CD4-positive, CD25-positive, alpha-beta regulatory T cell (primary cell): ENCODE results near the gene AFF3. TPM values are rescaled to one million over a fixed set of nuclear protein-coding genes. Genes with fewer than 3 reads are reported as not detected.
A peak's percentile ranks its signal among the peaks of the same experiment; 100 is the strongest.

Source experiments
- ATAC-seq, 2 donors: fragments of 150-1000 bp; cut with Tn5 transposase; one replicate each; pipeline ENCODE4 v1.10.0; 2021; ENCODE audit warnings: low read depth in 2 of 2, moderate number of reproducible peaks in 2 of 2, moderate library complexity in 1 of 2
- DNase-seq, 3 donors: peaks; one replicate each; pipeline versions ENCODE4 v3.0.0 to v3.0.0-alpha.2; 2012 to 2022; ENCODE audit warnings: mixed read lengths in 1 of 3
- H3K27ac ChIP-seq: one replicate; pipeline ENCODE4 v1.7.0; 2013; ENCODE audit warnings: mild to moderate bottlenecking, low read length; ENCODE audit not compliant: insufficient read depth, poor library complexity, severe bottlenecking
- H3K27me3 ChIP-seq: one replicate; pipeline ENCODE4 v1.7.0; 2013; ENCODE audit warnings: low read length; ENCODE audit not compliant: control insufficient read depth, insufficient read depth
- H3K36me3 ChIP-seq: one replicate; pipeline ENCODE4 v1.7.0; 2013; ENCODE audit warnings: mild to moderate bottlenecking, low read length, moderate library complexity; ENCODE audit not compliant: control insufficient read depth, insufficient read depth
- H3K4me1 ChIP-seq: 2 replicates; pipeline ENCODE4 v1.7.0; 2013; ENCODE audit warnings: mild to moderate bottlenecking, low read length; ENCODE audit not compliant: insufficient read depth, control insufficient read depth, poor library complexity, severe bottlenecking
- H3K4me3 ChIP-seq: one replicate; pipeline ENCODE4 v1.7.0; 2013; ENCODE audit warnings: low read depth, mild to moderate bottlenecking, low read length, moderate library complexity
- H3K9me3 ChIP-seq, 2 experiments: 1 replicate in 1 of 2; 2 replicates in 1 of 2; pipeline ENCODE4 v1.7.0; 2013; ENCODE audit warnings: low read length in 2 of 2, mild to moderate bottlenecking in 1 of 2, moderate library complexity in 1 of 2; ENCODE audit not compliant: control insufficient read depth in 2 of 2
- H3K27ac Mint-ChIP-seq, 3 donors: one replicate each; pipeline ENCODE4 v1.8.0; 2020 to 2022; ENCODE audit warnings: mild to moderate bottlenecking in 3 of 3, mixed read lengths in 3 of 3, moderate library complexity in 2 of 3
- H3K27me3 Mint-ChIP-seq: one replicate; pipeline ENCODE4 v1.8.0; 2022; ENCODE audit warnings: mild to moderate bottlenecking, mixed read lengths
- H3K36me3 Mint-ChIP-seq: one replicate; pipeline ENCODE4 v1.8.0; 2020; ENCODE audit warnings: mixed read lengths
- H3K4me1 Mint-ChIP-seq, 4 donors: one replicate each; pipeline ENCODE4 v1.8.0; 2020 to 2022; ENCODE audit warnings: mixed read lengths in 4 of 4, mild to moderate bottlenecking in 1 of 4
- H3K4me3 Mint-ChIP-seq, 4 donors: one replicate each; pipeline ENCODE4 v1.8.0; 2020 to 2022; ENCODE audit warnings: mild to moderate bottlenecking in 4 of 4, mixed read lengths in 4 of 4, moderate library complexity in 3 of 4
- H3K9me3 Mint-ChIP-seq, 7 donors: one replicate each; pipeline ENCODE4 v1.8.0; 2020 to 2022; ENCODE audit warnings: mixed read lengths in 7 of 7, mild to moderate bottlenecking in 3 of 7, moderate library complexity in 2 of 7
- polyA plus RNA-seq, 4 donors: library from polyadenylated mRNA; unstranded; fragments of 300-500 nt; fragmentation: Illumina TruSeq; gene quantifications; one replicate each; pipeline ENCODE4 v1.2.3, GENCODE V29; 2021
- total RNA-seq: library from RNA; stranded (reverse); gene quantifications from one replicate; pipeline ENCODE4 v1.2.3, GENCODE V29; 2022

AFF3 gene
- total and polyA plus RNA-seq, 5 donors from 2014 or later, result 0.82 to 10.1 (median 4.2) TPM

GRCh38 chr2:99562516-99562915 is 579.9 kb downstream of the AFF3 start:
- no peaks in the 10 kb centered on the region for H3K36me3 ChIP-seq
- H3K27ac ChIP-seq, result no peak overlapping the region
- peaks cover 4% of the 10 kb centered on the region for H3K36me3 Mint-ChIP-seq
- H3K9me3 ChIP-seq, result no peaks in the 10 kb centered on the region
- no peak overlapping the region for H3K4me3 ChIP-seq
- H3K4me1 ChIP-seq, result no peaks in the 10 kb centered on the region
- peaks cover 0 to 6% (median 0%) of the 10 kb centered on the region in 4 donors for H3K4me1 Mint-ChIP-seq
- ATAC-seq (no peak), DNase-seq (no peak)
- no peaks in the 10 kb centered on the region for H3K27me3 ChIP-seq
- no peak overlapping the region for H3K27ac Mint-ChIP-seq
- H3K4me3 Mint-ChIP-seq, result no peak overlapping the region
- H3K27me3 Mint-ChIP-seq, result peaks cover 6% of the 10 kb centered on the region
- H3K9me3 Mint-ChIP-seq, result no peaks in the 10 kb centered on the region

DNA sequence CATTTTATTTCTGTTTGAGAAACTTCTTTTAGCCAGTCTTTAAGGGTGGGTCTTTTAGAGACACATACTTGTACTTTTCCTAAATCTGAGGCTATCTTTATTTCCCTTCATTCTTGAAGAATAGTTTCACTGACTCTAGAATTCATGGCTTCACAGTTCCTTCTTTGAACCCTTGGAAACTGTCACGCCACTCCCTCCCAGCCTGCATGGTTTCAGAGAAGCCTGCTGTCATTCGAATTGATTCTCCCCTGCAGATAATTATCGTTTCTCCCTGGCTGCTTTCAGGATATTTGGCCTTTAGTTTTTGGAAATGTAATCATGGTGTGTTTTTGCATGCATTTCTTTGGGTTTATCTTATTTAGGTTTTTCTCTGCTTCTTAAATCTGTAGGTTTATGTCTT is 580.6 kb downstream of the AFF3 start:
- H3K4me3 Mint-ChIP-seq, result no peak overlapping the region
- H3K27me3 Mint-ChIP-seq, result peaks cover 6% of the 10 kb centered on the region
- Histone ChIP-seq H3K9me3 (no peaks in the 10 kb centered on the region), H3K4me1 (no peaks in the 10 kb centered on the region), H3K27me3 (no peaks in the 10 kb centered on the region), H3K4me3 (no peak overlapping the region), H3K36me3 (no peaks in the 10 kb centered on the region), H3K27ac (no peak overlapping the region)
- no peak for ATAC-seq
- peaks cover 0 to 6% (median 0%) of the 10 kb centered on the region in 4 donors for H3K4me1 Mint-ChIP-seq
- H3K27ac Mint-ChIP-seq, result no peak overlapping the region
- no peaks in the 10 kb centered on the region for H3K9me3 Mint-ChIP-seq
- no peaks in the 10 kb centered on the region for H3K36me3 Mint-ChIP-seq
- DNase-seq, result no peak

DNA sequence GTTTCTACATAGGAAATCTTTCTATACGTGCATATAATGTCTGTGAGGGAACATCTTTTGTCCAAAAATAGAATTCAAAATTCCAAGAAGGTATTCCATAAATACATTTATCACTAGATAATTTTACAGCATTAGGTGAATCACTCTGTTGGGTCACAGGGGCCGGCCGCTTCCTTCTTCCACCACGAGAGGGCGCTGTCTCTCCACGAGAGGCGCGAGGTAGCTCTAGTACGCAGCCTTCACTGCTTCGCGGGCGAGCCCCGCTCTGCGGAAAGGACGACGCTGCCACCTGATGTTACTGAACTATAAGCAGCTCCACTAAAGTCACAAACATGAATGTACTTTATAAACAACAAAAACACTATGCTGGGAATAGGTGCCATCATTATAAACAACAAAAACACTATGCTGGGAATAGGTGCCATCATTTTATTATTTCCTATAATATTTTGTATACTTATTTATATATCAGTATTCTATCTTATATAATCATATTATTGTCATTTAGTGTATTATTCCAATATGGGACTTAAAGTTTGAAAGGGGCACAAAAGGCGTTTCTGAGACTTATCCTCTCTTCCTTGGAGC is 583.2 kb downstream of the AFF3 start:
- peaks cover 0 to 6% (median 0%) of the 10 kb centered on the region in 4 donors for H3K4me1 Mint-ChIP-seq
- peaks cover 8% of the 10 kb centered on the region for H3K36me3 Mint-ChIP-seq
- DNase-seq (peak; percentile 60 to 73 (median 62)), ATAC-seq (peak; percentile 89 to 91)
- peak overlapping the region in 1 of 3 donors; percentile 54 for H3K27ac Mint-ChIP-seq
- Histone ChIP-seq H3K27ac (no peak overlapping the region), H3K27me3 (no peaks in the 10 kb centered on the region), H3K4me3 (no peak overlapping the region), H3K9me3 (no peaks in the 10 kb centered on the region), H3K36me3 (no peaks in the 10 kb centered on the region), H3K4me1 (no peaks in the 10 kb centered on the region)
- H3K27me3 Mint-ChIP-seq, result peaks cover 6% of the 10 kb centered on the region
- H3K4me3 Mint-ChIP-seq, result no peak overlapping the region
- H3K9me3 Mint-ChIP-seq, result no peaks in the 10 kb centered on the region

DNA sequence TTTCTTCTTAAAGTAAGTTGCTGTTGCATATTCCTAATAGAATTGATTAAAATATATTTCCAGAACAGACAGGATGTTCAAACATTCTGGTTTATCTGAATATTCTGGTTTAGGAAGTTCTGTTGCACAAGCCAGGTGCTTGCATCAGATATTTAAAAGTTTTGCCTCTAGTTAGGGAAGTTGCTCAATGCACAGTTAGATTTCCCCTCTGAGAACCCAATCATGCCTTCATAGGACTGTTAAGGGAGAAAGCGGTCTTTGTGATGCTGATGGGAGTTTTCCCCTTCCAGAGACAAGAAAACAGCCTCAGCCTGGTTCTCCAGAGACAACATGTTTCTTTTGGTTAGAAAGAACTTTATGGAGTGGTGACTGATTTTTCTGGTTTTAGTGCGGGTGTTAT is 587.0 kb downstream of the AFF3 start:
- no peaks in the 10 kb centered on the region for H3K36me3 ChIP-seq
- H3K4me1 ChIP-seq, result no peaks in the 10 kb centered on the region
- H3K27ac ChIP-seq, result no peak overlapping the region
- Mint-ChIP-seq H3K4me3 (no peak overlapping the region), H3K27me3 (peaks cover 6% of the 10 kb centered on the region), H3K27ac (no peak overlapping the region), H3K9me3 (no peaks in the 10 kb centered on the region), H3K36me3 (peaks cover 22% of the 10 kb centered on the region), H3K4me1 (peaks cover 0 to 6% (median 1%) of the 10 kb centered on the region in 4 donors)
- no peaks in the 10 kb centered on the region for H3K27me3 ChIP-seq
- no peaks in the 10 kb centered on the region for H3K9me3 ChIP-seq
- DNase-seq (no peak), ATAC-seq (no peak)
- H3K4me3 ChIP-seq, result no peak overlapping the region

DNA sequence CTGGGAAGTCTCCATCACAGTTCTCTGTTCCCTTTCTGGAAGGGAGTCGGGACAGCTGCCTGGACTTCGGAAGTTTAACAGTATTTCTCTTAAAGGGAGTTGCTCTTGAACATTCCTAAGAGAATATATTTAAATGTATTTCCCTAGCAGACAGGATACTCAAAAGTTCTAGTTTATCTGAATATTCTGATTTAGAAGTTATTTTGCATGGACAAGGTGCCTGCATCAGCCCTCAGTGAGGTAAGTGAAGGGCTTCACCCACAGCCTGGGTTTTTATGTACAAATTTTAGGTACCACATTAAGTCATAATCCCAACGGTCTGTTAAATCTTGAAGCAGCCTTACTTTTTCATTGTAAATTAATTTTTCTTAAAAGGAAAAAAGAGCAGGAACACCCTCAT is 587.5 kb downstream of the AFF3 start:
- peaks cover 27% of the 10 kb centered on the region for H3K36me3 Mint-ChIP-seq
- no peak overlapping the region for H3K27ac ChIP-seq
- H3K9me3 Mint-ChIP-seq, result no peaks in the 10 kb centered on the region
- H3K4me3 Mint-ChIP-seq, result no peak overlapping the region
- no peak for ATAC-seq
- no peaks in the 10 kb centered on the region for H3K27me3 ChIP-seq
- no peaks in the 10 kb centered on the region for H3K36me3 ChIP-seq
- H3K4me3 ChIP-seq, result no peak overlapping the region
- H3K9me3 ChIP-seq, result no peaks in the 10 kb centered on the region
- H3K27ac Mint-ChIP-seq, result no peak overlapping the region
- H3K4me1 Mint-ChIP-seq, result peaks cover 0 to 6% (median 1%) of the 10 kb centered on the region in 4 donors
- DNase-seq, result no peak
- no peaks in the 10 kb centered on the region for H3K4me1 ChIP-seq
- H3K27me3 Mint-ChIP-seq, result peaks cover 6% of the 10 kb centered on the region

DNA sequence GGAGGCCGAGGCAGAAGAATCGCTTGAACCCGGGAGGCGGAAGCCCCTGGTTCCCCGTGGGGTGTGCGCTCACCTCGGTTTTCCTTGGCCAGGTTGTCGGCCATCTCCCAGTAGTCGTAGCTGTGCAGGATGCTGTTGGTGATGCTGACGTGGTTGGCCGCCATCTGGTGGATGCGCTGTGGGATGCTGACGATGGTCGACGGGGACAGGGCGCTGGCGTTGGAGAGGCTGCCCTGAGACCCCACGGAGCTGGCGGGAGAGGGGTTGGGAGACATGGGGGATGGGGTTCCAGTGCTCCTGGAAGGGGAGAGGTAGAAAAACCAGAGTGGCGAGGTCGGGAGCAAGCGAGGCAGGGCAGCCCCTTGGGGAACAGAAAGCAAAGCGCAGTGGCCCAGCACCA is 588.2 kb downstream of the AFF3 start:
- H3K9me3 ChIP-seq, result no peaks in the 10 kb centered on the region
- H3K27ac ChIP-seq, result no peak overlapping the region
- Mint-ChIP-seq H3K27ac (no peak overlapping the region), H3K36me3 (peaks cover 30% of the 10 kb centered on the region), H3K4me1 (peaks cover 0 to 3% (median 1%) of the 10 kb centered on the region in 4 donors), H3K9me3 (no peaks in the 10 kb centered on the region), H3K27me3 (peaks cover 6% of the 10 kb centered on the region), H3K4me3 (no peak overlapping the region)
- H3K4me3 ChIP-seq, result no peak overlapping the region
- no peaks in the 10 kb centered on the region for H3K27me3 ChIP-seq
- DNase-seq (no peak), ATAC-seq (no peak)
- no peaks in the 10 kb centered on the region for H3K36me3 ChIP-seq
- no peaks in the 10 kb centered on the region for H3K4me1 ChIP-seq

DNA sequence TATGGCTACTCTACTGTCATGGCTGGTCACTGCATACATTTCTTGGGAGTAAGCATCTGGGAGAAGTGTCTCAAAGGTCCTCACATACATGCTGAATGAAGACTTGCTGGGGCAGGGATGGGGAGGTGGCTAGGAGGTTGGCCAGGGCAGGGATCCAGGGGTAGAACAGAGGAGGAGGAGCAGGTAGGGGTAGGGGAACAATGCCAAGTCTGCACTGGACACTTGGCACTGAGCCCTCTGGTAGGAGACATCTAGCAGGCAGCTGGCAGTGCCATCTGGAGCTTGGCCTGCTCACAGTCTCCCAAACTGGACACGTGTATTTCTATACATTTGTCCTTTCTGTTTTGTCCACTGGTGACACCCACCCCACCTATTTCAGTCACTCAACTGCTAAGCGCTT is 589.9 kb downstream of the AFF3 start:
- DNase-seq (no peak), ATAC-seq (no peak)
- Mint-ChIP-seq H3K36me3 (peaks cover 30% of the 10 kb centered on the region), H3K4me1 (peaks cover 0 to 2% (median 0%) of the 10 kb centered on the region in 4 donors), H3K4me3 (no peak overlapping the region), H3K27ac (no peak overlapping the region), H3K9me3 (no peaks in the 10 kb centered on the region), H3K27me3 (no peaks in the 10 kb centered on the region)
- H3K9me3 ChIP-seq, result no peaks in the 10 kb centered on the region
- no peaks in the 10 kb centered on the region for H3K27me3 ChIP-seq
- no peak overlapping the region for H3K27ac ChIP-seq
- no peak overlapping the region for H3K4me3 ChIP-seq
- no peaks in the 10 kb centered on the region for H3K4me1 ChIP-seq
- no peaks in the 10 kb centered on the region for H3K36me3 ChIP-seq

DNA sequence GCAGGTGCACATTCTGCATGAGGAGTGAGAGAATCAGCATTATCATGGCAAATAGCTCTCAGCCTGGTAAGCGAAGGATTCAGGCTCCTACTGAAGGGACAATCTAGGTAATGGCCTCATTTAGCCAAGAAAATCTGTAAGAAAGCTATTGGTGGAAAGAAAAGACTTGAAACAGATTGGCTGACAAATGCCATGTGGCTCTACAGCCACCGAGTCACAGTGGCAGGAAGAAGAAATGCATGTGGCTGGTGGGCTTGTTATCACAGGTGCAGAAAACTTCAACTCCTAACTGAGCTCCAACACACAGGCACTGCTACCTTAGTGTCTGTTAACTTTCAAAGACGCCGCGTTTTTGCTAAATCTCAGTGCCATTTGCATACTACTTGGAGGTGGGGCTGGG is 592.0 kb downstream of the AFF3 start:
- H3K9me3 ChIP-seq, result no peaks in the 10 kb centered on the region
- H3K27ac ChIP-seq, result no peak overlapping the region
- H3K27me3 ChIP-seq, result peaks cover 2% of the 10 kb centered on the region
- Mint-ChIP-seq H3K36me3 (peaks cover 24% of the 10 kb centered on the region), H3K4me3 (no peak overlapping the region), H3K9me3 (no peaks in the 10 kb centered on the region), H3K27ac (no peak overlapping the region), H3K27me3 (peaks cover 5% of the 10 kb centered on the region), H3K4me1 (peaks cover 0 to 2% (median 0%) of the 10 kb centered on the region in 4 donors)
- no peak overlapping the region for H3K4me3 ChIP-seq
- DNase-seq (no peak), ATAC-seq (no peak)
- no peaks in the 10 kb centered on the region for H3K4me1 ChIP-seq
- H3K36me3 ChIP-seq, result no peaks in the 10 kb centered on the region
